Measurements from ENCODE around the gene AGBL1. TPM values are rescaled to one million over a fixed set of nuclear protein-coding genes. Genes with fewer than 3 reads are reported as not detected.

Gene AGBL1
- total RNA-seq, 1 experiment from 2014 or later, result not detected

DNA sequence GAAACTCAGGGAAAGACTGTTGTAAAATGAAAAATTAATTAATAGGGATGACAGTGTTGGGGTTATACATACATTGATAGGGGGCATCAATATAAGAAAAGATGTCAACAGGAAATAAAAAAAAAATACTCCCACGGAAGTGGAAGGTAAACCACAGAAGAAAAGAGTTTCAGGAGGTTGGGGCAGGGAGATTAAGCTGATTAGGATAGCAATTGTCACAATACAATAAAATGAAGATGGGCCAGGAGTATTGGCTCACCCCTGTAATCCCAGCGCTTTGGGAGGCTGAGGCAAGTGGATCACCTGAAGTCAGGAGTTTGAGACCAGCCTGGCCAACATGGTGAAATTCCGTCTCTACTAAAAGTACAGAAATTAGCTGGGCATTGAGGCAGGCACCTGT, 536.1 kb downstream of the AGBL1 start:
- Histone ChIP-seq H2AFZ (ENCODE audit: low read length) (no peak overlapping the region), H3K9me3 (ENCODE audit: low read length) (no peaks in the 10 kb centered on the region; the same call in 1 of the 2 replicates), H3K27me3 (ENCODE audit: low read length) (no peaks in the 10 kb centered on the region), H3K9me2 (replicated peaks; ENCODE audit: insufficient read depth, low read length) (no peaks in the 10 kb centered on the region), H3K36me3 (ENCODE audit: insufficient read depth, low read length) (no peaks in the 10 kb centered on the region), H3K79me2 (ENCODE audit: low read length) (no peaks in the 10 kb centered on the region), H4K20me1 (ENCODE audit: insufficient read depth, low read depth, low read length) (no peaks in the 10 kb centered on the region), H3K4me2 (ENCODE audit: low read depth, low read length, poor library complexity, severe bottlenecking) (no peak overlapping the region), H3K4me3 (ENCODE audit: low read length) (no peak overlapping the region), H3K9ac (ENCODE audit: low read length) (no peak overlapping the region), H3K27ac (ENCODE audit: low read length) (no peak overlapping the region), H3K4me1 (ENCODE audit: low read length) (no peaks in the 10 kb centered on the region)
- DNase-seq, result no peak

DNA sequence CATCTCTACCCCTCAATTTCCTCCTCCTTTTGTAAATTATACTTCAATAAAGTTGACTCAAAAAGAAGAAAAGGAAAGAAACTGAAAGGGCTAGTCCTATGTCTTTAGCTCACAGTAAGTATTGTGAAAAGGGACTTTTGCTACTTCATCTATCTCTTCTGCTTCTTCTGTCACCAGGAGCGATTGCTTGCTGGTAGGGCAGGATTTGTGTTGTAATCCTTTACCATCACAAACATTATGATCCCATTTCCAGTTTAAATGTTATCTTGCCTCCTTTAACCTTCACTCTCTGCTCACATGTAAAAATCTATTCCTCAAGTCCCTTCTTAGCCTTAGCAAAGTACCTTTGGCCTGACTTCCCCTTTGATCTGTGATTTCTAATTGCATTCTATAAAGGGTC, 537.1 kb downstream of the AGBL1 start:
- no peaks in the 10 kb centered on the region for H3K9me3 ChIP-seq (ENCODE audit: low read length)
- H3K4me2 ChIP-seq (ENCODE audit: low read depth, low read length, poor library complexity, severe bottlenecking), result no peak overlapping the region
- no peaks in the 10 kb centered on the region for H3K36me3 ChIP-seq (ENCODE audit: insufficient read depth, low read length)
- no peaks in the 10 kb centered on the region for H3K79me2 ChIP-seq (ENCODE audit: low read length)
- no peak overlapping the region for H3K27ac ChIP-seq (ENCODE audit: low read length)
- H3K27me3 ChIP-seq (ENCODE audit: low read length), result no peaks in the 10 kb centered on the region
- no peaks in the 10 kb centered on the region for H3K4me1 ChIP-seq (ENCODE audit: low read length)
- no peaks in the 10 kb centered on the region for H4K20me1 ChIP-seq (ENCODE audit: insufficient read depth, low read depth, low read length)
- no peak overlapping the region for H3K9ac ChIP-seq (ENCODE audit: low read length)
- H3K4me3 ChIP-seq (ENCODE audit: low read length), result no peak overlapping the region
- no peak for DNase-seq
- no peaks in the 10 kb centered on the region for H3K9me2 ChIP-seq (replicated peaks; ENCODE audit: insufficient read depth, low read length)
- H2AFZ ChIP-seq (ENCODE audit: low read length), result no peak overlapping the region

DNA sequence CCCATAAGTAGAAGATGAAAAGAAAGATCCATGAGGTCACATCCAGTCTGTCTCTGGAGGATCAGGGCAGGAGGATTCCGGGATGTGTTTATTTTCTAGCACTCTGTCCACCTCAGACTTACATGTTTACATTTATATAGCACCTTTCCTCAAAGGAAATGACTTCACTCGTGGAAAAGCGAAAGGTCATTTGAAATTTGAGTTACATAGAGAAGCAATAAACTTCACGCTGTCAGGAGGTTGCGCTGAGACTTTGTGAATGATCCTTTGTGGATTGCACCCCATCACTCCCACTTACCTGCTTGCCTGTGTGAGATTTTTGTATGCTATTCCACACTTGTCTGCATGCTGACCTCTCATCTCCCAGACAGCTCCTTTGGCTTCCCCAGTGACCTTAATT, 540.5 kb downstream of the AGBL1 start:
- H3K4me1 ChIP-seq (ENCODE audit: low read length), result no peaks in the 10 kb centered on the region
- no peaks in the 10 kb centered on the region for H4K20me1 ChIP-seq (ENCODE audit: insufficient read depth, low read depth, low read length)
- no peak overlapping the region for H3K4me3 ChIP-seq (ENCODE audit: low read length)
- H3K27me3 ChIP-seq (ENCODE audit: low read length), result no peaks in the 10 kb centered on the region
- H3K36me3 ChIP-seq (ENCODE audit: insufficient read depth, low read length), result no peaks in the 10 kb centered on the region
- H3K79me2 ChIP-seq (ENCODE audit: low read length), result no peaks in the 10 kb centered on the region
- H3K9me3 ChIP-seq (ENCODE audit: low read length), result no peaks in the 10 kb centered on the region
- no peak overlapping the region for H3K27ac ChIP-seq (ENCODE audit: low read length)
- DNase-seq, result no peak
- no peak overlapping the region for H2AFZ ChIP-seq (ENCODE audit: low read length)
- no peak overlapping the region for H3K4me2 ChIP-seq (ENCODE audit: low read depth, low read length, poor library complexity, severe bottlenecking)
- H3K9me2 ChIP-seq (replicated peaks; ENCODE audit: insufficient read depth, low read length), result no peaks in the 10 kb centered on the region
- H3K9ac ChIP-seq (ENCODE audit: low read length), result no peak overlapping the region

DNA sequence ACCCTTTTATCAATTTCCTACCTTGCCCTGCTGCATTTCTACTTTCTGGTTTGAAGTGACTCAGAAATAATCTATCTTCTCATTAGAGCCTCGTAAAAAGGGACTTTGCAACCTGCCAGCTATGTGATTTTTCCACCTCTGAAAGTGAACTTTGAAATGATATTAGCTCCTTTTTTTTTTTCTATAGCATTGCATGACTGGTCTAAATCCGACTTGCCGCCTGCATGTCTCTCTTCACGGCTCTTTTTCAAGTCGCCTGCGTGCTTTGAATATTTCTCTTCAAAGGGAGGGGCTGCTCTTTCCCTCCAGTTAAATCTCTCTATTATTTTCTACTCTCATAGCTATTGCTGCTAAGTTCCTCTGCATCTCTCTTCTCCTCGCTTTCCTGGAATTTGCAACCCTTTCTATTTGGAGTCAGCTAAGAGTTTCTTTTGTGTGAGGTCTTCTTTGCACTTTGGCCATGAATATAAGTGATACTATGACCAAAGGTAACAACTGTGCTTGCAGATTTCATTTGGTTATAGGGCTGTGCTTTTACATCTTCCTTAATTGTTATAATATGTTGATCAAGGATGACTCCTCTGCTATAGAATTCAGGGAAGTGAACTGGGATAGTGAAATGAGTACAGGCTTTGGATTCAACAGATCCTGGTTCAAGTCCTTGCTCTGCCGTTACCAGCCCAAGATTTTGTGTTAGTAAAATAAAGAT, 541.1 kb downstream of the AGBL1 start:
- no peaks in the 10 kb centered on the region for H3K9me2 ChIP-seq (replicated peaks; ENCODE audit: insufficient read depth, low read length)
- H3K27ac ChIP-seq (ENCODE audit: low read length), result no peak overlapping the region
- H3K36me3 ChIP-seq (ENCODE audit: insufficient read depth, low read length), result no peaks in the 10 kb centered on the region
- H3K4me2 ChIP-seq (ENCODE audit: low read depth, low read length, poor library complexity, severe bottlenecking), result no peak overlapping the region
- no peaks in the 10 kb centered on the region for H3K4me1 ChIP-seq (ENCODE audit: low read length)
- no peak overlapping the region for H3K4me3 ChIP-seq (ENCODE audit: low read length)
- H3K27me3 ChIP-seq (ENCODE audit: low read length), result no peaks in the 10 kb centered on the region
- DNase-seq, result no peak
- H3K9ac ChIP-seq (ENCODE audit: low read length), result no peak overlapping the region
- no peaks in the 10 kb centered on the region for H3K9me3 ChIP-seq (ENCODE audit: low read length)
- no peaks in the 10 kb centered on the region for H4K20me1 ChIP-seq (ENCODE audit: insufficient read depth, low read depth, low read length)
- H2AFZ ChIP-seq (ENCODE audit: low read length), result no peak overlapping the region
- no peaks in the 10 kb centered on the region for H3K79me2 ChIP-seq (ENCODE audit: low read length)

DNA sequence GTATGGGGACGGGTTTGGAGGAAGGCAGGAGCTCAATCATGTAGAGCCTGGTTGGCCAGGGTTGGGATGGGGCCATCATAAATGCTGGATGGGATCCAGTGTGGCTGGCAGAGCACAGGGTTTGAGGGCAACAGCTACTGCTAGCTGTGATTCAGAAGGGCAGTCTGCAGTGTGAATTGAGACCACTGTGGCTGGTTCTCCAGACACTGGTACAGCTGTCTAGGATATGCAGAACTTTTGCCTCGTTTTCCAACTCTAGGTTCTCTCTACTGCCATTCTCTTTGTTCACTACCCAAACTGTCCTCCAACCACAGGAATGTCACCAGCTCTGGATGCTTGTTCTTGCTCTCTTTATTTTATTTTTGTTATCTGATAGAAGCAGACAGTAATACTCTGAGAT, 543.6 kb downstream of the AGBL1 start:
- Histone ChIP-seq H3K4me2 (ENCODE audit: low read depth, low read length, poor library complexity, severe bottlenecking) (no peak overlapping the region), H3K9me2 (replicated peaks; ENCODE audit: insufficient read depth, low read length) (no peaks in the 10 kb centered on the region), H3K27me3 (ENCODE audit: low read length) (no peaks in the 10 kb centered on the region), H3K9ac (ENCODE audit: low read length) (no peak overlapping the region), H3K4me1 (ENCODE audit: low read length) (no peaks in the 10 kb centered on the region), H3K79me2 (ENCODE audit: low read length) (no peaks in the 10 kb centered on the region), H3K36me3 (ENCODE audit: insufficient read depth, low read length) (no peaks in the 10 kb centered on the region), H3K27ac (ENCODE audit: low read length) (no peak overlapping the region), H3K9me3 (ENCODE audit: low read length) (no peaks in the 10 kb centered on the region), H4K20me1 (ENCODE audit: insufficient read depth, low read depth, low read length) (no peaks in the 10 kb centered on the region), H3K4me3 (ENCODE audit: low read length) (no peak overlapping the region), H2AFZ (ENCODE audit: low read length) (no peak overlapping the region)
- no peak for DNase-seq

DNA sequence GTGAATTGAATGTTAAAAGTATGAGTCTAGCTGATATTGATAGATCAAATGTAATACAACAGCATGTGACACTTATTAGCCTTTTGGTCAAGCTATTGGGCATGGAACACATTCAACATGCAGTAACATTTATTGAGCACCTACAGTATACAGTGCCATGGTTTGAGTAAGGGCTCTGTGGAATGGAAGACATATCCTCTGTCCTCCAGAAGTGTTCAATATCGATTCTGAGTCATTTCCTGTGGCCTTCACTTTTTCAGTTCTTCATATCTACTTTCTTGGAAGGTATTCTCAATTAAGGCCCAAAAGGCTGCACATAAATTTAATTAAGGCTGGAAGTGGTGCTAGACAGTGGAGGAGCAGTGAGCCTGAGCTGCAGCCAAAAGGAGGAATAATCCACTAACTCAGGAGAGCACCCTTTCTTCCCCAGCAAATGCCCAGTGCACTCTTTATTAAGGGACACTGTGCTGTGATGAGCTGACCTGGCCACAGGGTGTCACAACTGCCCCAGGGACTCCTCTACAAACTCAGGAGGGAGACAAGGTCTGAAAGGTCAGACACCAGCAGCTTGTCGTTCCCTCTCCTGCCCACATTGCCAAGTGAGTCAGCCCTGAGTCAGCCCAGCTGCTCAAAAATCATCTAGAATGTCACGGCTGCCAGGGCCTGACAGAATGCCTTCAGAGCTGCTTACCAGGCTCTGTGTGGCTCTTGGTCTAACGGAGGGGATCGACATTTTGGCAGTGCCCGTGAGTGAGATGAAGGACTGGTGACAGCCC, 544.8 kb downstream of the AGBL1 start:
- Histone ChIP-seq H3K27ac (ENCODE audit: low read length) (no peak overlapping the region), H2AFZ (ENCODE audit: low read length) (no peak overlapping the region), H3K9me3 (ENCODE audit: low read length) (no peaks in the 10 kb centered on the region), H3K9me2 (replicated peaks; ENCODE audit: insufficient read depth, low read length) (no peaks in the 10 kb centered on the region), H4K20me1 (ENCODE audit: insufficient read depth, low read depth, low read length) (no peaks in the 10 kb centered on the region), H3K4me2 (ENCODE audit: low read depth, low read length, poor library complexity, severe bottlenecking) (no peak overlapping the region), H3K9ac (ENCODE audit: low read length) (no peak overlapping the region), H3K4me3 (ENCODE audit: low read length) (no peak overlapping the region), H3K4me1 (ENCODE audit: low read length) (no peaks in the 10 kb centered on the region), H3K79me2 (ENCODE audit: low read length) (no peaks in the 10 kb centered on the region), H3K27me3 (ENCODE audit: low read length) (no peaks in the 10 kb centered on the region), H3K36me3 (ENCODE audit: insufficient read depth, low read length) (no peaks in the 10 kb centered on the region)
- DNase-seq, result peak; percentile 51

DNA sequence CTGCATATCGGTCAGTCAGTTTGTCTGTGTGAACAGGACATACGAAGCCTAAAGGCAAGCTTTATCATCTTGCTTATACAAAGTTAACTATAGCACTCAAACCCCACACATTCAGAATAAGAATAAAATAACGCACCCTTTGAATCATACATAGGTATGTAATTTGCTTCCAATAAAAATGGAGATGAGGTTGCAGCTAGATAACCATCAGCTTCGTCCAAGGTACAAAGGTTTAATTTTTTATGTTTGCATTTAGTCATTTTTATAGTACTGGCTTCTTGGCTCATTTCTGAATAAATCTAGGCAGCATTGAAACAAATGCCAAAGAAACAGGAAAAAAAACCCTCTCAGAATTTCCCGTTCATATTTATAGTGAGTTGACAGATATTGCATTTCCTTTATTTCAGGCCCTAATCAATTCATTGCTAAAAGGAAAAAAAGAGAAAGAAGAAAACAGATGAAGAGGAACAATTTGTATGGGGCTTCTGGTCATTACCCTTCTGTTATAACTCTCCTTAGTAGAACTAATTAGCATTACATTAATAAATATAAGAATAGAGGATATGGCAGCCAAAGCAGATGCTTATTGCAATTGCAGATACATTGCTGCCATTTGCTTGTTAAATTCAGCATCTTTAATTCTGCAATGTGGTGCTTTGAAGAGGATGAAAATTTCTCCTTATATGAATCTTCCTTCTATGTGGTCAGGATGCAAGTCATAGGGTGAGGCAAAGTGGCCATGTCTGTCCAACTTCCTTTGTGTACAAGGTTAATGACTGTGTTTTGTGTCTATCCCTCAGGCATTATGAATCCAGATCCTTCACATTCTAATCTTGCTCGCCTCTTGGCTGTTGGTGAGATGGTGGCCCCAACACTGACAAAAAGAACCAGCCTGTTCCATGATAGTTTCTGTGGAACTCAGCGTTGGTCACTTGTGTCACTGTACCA, 550.0 kb downstream of the AGBL1 start:
- DNase-seq, result no peak

DNA sequence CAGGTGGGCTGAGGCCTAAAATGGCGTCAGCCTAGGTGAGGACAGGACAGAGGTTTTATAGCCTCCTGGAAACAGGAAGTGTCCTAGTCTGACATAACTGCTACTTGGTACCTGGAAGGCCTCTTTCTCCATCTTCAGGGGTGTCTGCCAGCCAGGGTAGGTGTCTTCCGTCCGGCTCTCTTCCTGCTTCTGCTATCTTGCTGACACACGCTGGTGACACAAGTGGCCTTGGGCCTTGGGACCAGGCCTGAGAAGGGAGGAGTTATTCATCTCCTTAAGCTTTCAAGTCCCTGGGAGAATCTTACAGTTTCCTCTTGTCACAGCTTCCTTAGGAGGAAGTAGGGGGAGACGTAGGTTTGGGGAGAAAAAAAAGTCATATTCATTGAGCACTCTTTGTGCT, 551.3 kb downstream of the AGBL1 start:
- no peak overlapping the region for H3K27ac ChIP-seq (ENCODE audit: low read length)

More for the DNA sequence above, 550.0 kb downstream of the AGBL1 start:
- Histone ChIP-seq H3K9me3 (ENCODE audit: low read length) (no peaks in the 10 kb centered on the region), H3K4me1 (ENCODE audit: low read length) (no peaks in the 10 kb centered on the region), H3K79me2 (ENCODE audit: low read length) (no peaks in the 10 kb centered on the region), H2AFZ (ENCODE audit: low read length) (no peak overlapping the region), H4K20me1 (ENCODE audit: insufficient read depth, low read depth, low read length) (no peaks in the 10 kb centered on the region), H3K27ac (ENCODE audit: low read length) (no peak overlapping the region), H3K4me3 (ENCODE audit: low read length) (no peak overlapping the region), H3K9ac (ENCODE audit: low read length) (no peak overlapping the region), H3K4me2 (ENCODE audit: low read depth, low read length, poor library complexity, severe bottlenecking) (no peak overlapping the region), H3K27me3 (ENCODE audit: low read length) (no peaks in the 10 kb centered on the region), H3K9me2 (replicated peaks; ENCODE audit: insufficient read depth, low read length) (no peaks in the 10 kb centered on the region), H3K36me3 (ENCODE audit: insufficient read depth, low read length) (no peaks in the 10 kb centered on the region)

More for the DNA sequence above, 551.3 kb downstream of the AGBL1 start:
- Histone ChIP-seq H3K9me2 (replicated peaks; ENCODE audit: insufficient read depth, low read length) (no peaks in the 10 kb centered on the region), H3K9me3 (ENCODE audit: low read length) (no peaks in the 10 kb centered on the region), H4K20me1 (ENCODE audit: insufficient read depth, low read depth, low read length) (no peaks in the 10 kb centered on the region), H3K79me2 (ENCODE audit: low read length) (no peaks in the 10 kb centered on the region), H3K36me3 (ENCODE audit: insufficient read depth, low read length) (no peaks in the 10 kb centered on the region), H3K9ac (ENCODE audit: low read length) (no peak overlapping the region), H2AFZ (ENCODE audit: low read length) (no peak overlapping the region), H3K4me2 (ENCODE audit: low read depth, low read length, poor library complexity, severe bottlenecking) (no peak overlapping the region), H3K4me1 (ENCODE audit: low read length) (no peaks in the 10 kb centered on the region), H3K27me3 (ENCODE audit: low read length) (no peaks in the 10 kb centered on the region), H3K4me3 (ENCODE audit: low read length) (no peak overlapping the region)
- DNase-seq, result no peak
